PFSK-1 (cell line): ENCODE results near the gene TMOD3.
A peak's percentile ranks its signal among the peaks of the same experiment; 100 is the strongest.

ENCODE experiments used
- FOXP2 ChIP-seq: optimal IDR thresholded peaks from 2 replicates; pipeline ENCODE3; 2011; ENCODE audit warnings: borderline replicate concordance, control low read depth, inconsistent platforms; ENCODE audit not compliant: insufficient read depth; ENCODE audit errors: extremely low read length, extremely low read depth
- POLR2AphosphoS5 ChIP-seq: IDR thresholded peaks from 2 replicates; pipeline ENCODE4 v1.6.1; 2012; ENCODE audit warnings: low read depth, mild to moderate bottlenecking, control low read depth, low read length, moderate library complexity
- REST ChIP-seq, 2 experiments: IDR thresholded peaks; 2 replicates each; pipeline versions ENCODE4 v1.6.1 to v1.8.0; 2011 to 2012; ENCODE audit warnings: low read depth in 2 of 2, low read length in 2 of 2, control low read depth in 1 of 2, inconsistent platforms in 1 of 2, mild to moderate bottlenecking in 1 of 2, moderate library complexity in 1 of 2; ENCODE audit not compliant: insufficient read depth in 1 of 2
- SIN3A ChIP-seq: IDR thresholded peaks from 2 replicates; pipeline ENCODE4 v1.6.1; 2012; ENCODE audit warnings: mild to moderate bottlenecking, low read length, moderate library complexity, borderline replicate concordance; ENCODE audit not compliant: insufficient read depth
- TAF1 ChIP-seq: IDR thresholded peaks from 2 replicates; pipeline ENCODE4 v1.6.1; 2012; ENCODE audit warnings: low read length, control low read depth, borderline replicate concordance; ENCODE audit not compliant: insufficient read depth

Gene TMOD3

GRCh38 chr15:51783967-51784366, 45.5 kb upstream of the TMOD3 start:
- TF ChIP-seq POLR2AphosphoS5 (no peak), SIN3A (no peak), REST (IDR thresholded peaks at IDR 0.05; ENCODE audit: insufficient read depth in 1 of 2, low read depth in 2 of 2, low read length in 2 of 2) (no peak), TAF1 (no peak), FOXP2 (no peak)

DNA sequence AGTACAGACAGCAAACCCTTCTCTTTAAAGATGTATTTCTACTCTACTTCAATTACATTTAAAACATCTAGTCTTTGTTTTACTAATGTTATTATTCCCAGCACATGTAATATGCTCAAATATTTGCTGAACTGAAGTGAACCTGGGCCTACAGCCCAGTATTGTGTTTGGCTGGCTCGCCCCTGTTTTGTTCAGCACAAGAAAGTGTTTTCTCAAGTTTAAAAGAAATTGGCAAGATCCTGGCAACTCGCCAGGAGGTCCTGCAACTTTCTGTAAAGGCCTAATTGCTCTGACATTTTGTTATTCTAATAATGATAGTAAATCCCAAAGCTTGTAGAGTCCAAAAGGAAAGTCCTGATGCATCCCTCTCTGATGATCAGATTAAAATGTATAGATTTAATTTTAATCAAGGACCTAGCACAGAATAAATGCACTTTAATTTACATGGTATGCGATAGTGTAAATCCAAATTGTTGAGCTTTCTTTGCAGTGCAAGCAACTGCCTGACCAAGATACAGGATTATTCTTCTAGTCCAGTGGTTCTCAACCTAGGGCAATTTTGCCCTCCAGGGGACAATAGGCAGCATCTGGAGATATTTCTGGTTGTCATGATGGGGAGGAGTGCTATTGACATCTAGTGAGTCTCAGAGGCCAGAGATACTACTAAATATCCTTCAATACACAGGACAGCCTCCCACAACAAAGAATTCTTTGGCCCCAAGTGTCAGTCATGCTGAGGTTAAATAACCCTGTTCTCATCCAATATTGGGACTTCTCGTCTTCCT, 35.7 kb upstream of the TMOD3 start:
- TF ChIP-seq POLR2AphosphoS5 (no peak), TAF1 (no peak), FOXP2 (no peak), SIN3A (0 out of 2 replicates have a peak, but pooled peaks have one; percentile 13), REST (IDR thresholded peaks at IDR 0.05; ENCODE audit: insufficient read depth in 1 of 2, low read depth in 2 of 2, low read length in 2 of 2) (no peak)

DNA sequence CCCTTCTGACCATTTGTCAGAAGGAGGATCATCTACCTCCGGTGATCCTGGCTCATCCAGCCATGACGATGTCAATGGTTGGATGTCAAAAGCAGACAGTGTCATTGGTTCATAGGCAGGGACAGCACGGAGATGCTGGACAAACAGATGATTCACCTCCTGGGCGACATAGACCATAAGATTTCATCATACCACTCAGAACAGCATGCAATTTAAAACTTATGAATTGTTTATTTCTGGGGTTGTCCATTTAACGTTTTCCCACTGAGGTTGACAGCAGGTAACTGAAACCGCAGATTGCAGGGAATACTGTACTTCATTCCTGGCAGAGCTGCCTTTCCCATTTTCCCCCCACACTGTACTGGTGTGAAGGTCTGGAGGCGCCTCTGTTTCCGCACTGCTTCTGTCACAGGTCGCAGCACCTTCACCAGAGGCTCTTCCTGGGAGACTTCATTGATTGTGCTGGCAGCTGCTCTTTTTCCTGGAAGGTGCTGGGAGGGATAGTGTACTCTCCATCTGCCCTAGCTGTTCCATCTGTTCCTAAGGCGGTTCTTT, 32.5 kb upstream of the TMOD3 start:
- TF ChIP-seq SIN3A = no peak
- no peak for TF ChIP-seq FOXP2
- TF ChIP-seq TAF1 = no peak
- no peak for TF ChIP-seq POLR2AphosphoS5
- no peak for TF ChIP-seq REST (IDR thresholded peaks at IDR 0.05; ENCODE audit: insufficient read depth in 1 of 2, low read depth in 2 of 2, low read length in 2 of 2)

GRCh38 chr15:51798281-51798680, 31.2 kb upstream of the TMOD3 start:
- TF ChIP-seq POLR2AphosphoS5 = no peak
- no peak for TF ChIP-seq SIN3A
- TF ChIP-seq REST (IDR thresholded peaks at IDR 0.05; ENCODE audit: insufficient read depth in 1 of 2, low read depth in 2 of 2, low read length in 2 of 2) = no peak
- TF ChIP-seq FOXP2 = no peak
- no peak for TF ChIP-seq TAF1
